ENCODE data around the gene CANX.
A peak's percentile ranks its signal among the peaks of the same experiment; 100 is the strongest.

CANX gene

DNA sequence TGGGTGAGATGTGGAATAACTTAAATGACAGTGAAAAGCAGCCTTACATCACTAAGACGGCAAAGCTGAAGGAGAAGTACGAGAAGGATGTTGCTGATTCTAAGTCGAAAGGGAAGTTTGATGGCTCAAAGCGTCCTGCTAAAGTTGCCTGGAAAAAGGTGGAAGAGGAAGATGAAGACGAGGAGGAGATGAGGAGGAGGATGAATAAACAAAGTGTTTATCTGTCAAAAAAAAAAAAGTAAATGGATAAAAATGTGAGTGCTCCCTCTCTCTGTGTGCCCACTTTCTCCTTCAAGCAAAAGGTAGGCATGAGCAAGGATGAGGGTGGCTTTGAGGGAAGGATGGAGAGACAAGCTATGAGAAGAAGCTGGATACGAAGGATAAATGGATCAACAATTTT, 4.2 kb upstream of the CANX start:
- TF ChIP-seq ZNF274 (IDR thresholded peaks at IDR 0.05; ENCODE audit: low read depth, low read length): no peak
- no peak overlapping the region for H3K4me3 ChIP-seq (ENCODE audit: low read length)

DNA sequence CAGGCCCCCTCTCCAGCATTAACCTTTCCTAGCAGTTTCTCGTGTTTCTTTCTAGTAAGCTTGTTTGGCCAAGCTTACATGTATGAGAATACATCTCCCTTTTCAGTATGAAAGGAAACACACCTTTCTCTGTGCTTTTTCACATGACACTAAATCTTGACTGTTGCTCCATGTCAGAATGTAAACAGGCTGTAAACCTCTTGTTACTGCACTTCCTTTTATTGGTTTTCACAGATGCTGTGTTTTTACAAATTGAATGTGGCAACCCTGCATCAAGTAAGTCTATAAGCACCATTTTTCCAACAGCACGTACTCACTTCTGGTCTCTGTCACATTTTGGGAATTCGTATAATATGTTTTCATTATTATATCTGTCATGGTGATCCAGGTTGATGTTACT, 2.2 kb upstream of the CANX start:
- no peak overlapping the region for H3K4me3 ChIP-seq (ENCODE audit: low read length)
- no peak for TF ChIP-seq ZNF274 (IDR thresholded peaks at IDR 0.05; ENCODE audit: low read depth, low read length)

DNA sequence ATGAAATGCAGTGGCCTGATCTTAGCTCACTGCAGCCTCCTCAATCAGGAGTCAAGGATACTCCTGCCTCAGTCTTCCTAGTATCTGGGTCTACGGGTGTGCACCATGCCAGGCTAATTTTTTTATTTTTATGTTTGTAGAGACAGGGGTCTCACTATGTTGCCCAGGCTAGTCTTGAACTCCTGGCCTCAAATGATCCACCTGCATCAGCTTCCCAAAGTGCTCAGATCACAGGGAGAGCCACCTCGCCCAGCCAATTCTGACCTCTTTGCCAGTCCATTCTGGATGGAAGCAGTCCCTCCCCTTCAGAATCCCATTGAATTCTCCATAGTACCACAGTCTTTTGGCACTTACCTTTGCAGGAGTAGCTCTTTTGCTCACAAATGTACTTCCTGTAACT, 1.7 kb upstream of the CANX start:
- no peak overlapping the region; the same call in 1 of the 2 replicates for H3K4me3 ChIP-seq (ENCODE audit: low read length)
- no peak for TF ChIP-seq ZNF274 (IDR thresholded peaks at IDR 0.05; ENCODE audit: low read depth, low read length)

DNA sequence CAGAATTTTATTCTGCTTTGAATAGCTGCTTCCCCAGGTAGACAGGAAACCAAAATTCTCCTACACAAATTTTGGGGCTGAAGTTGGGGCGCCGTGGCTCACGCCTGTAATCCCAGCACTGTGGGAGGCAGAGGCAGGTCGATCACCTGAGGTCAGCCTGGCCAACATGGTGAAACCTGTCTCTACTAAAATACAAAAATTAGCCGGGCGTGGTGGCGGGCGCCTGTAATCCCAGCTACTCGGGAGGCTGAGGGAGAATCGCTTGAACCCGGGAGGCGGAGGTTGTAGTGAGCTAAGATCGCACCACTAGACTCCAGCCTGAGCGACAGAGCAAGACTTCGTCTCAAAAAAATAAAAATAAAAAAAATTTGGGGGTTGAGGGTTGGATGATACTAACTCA, 1.2 kb upstream of the CANX start:
- peak overlapping the region; percentile 70 for H3K4me3 ChIP-seq (ENCODE audit: low read length)

DNA sequence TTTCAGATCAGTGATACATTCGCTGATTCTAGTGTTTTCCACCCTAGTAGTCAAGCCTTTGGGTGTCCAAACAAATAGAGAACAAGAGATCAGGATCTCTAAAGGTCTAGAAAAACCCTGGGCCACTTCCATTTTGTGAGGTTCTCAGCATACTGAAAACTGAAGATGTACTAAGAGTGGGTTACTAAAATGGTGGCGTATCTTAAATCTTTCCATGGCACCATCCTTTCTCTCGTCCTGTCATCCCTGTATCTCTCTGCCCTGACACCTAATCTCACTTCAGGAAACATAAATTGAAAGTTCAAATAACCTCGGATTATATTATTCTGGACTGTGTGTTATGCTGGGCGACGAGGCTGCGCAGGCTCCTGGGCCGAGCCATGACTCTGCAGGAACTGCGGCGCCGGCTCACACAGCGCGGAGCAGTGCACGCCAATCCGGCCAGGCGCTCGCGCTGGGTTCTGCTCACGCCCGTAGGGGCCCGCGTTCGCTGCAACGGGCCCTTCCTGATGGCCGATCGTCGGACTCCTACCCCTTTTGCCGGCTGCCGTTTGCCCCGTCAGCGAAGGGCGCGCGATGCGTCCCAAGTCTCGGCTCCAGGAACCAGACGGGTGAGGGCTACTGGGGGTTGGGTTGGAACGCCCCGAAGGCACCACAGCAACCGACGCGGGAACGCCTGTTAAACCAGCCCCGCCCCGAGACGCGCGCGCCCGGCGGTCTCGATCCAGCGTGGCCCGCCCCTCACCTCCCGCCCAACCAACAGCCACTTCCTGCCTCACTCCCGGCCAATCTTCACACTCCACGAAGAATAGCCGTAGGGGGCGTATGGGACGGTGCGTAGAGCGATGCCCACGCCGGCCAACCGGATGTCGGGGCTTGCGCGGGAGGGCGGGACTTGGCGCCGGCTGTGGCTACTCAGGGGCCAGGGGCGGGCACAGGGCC, 503 bp upstream of the CANX start:
- no peak for TF ChIP-seq ZNF274 (IDR thresholded peaks at IDR 0.05; ENCODE audit: low read depth, low read length)
- H3K4me3 ChIP-seq (ENCODE audit: low read length): peak overlapping the region; percentile 100

DNA sequence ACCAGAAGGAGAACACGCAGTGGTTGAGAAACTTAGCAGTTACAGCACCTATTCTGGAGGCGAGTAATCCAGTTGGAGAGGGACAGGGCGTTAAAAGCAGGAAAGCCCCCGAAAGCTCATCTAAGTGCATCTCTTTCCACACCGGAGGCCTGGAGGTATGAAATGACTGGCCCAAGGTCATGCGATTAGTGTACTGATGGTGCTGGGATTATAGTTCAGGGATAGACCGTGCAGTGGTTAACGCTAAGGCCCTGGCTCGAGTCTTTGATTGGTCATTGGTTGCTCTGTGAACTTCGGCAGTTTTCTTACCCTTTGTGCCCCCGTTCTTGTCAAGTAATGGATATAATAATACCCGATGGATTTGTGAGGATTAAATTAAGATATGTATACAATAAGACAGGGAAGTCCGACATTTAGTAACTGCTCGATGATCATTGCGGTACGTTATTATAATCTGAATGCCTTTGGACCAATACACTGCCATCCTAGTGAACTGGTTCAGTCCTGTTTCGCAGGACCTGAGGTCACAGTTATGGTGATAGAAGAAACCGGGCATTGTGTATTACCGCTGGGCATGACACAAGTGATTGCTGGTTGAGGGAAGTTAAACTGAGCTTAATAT, 960 bp downstream of the CANX start:
- H3K4me3 ChIP-seq (ENCODE audit: low read length): peak overlapping the region; percentile 100
- TF ChIP-seq ZNF274 (IDR thresholded peaks at IDR 0.05; ENCODE audit: low read depth, low read length): no peak

DNA sequence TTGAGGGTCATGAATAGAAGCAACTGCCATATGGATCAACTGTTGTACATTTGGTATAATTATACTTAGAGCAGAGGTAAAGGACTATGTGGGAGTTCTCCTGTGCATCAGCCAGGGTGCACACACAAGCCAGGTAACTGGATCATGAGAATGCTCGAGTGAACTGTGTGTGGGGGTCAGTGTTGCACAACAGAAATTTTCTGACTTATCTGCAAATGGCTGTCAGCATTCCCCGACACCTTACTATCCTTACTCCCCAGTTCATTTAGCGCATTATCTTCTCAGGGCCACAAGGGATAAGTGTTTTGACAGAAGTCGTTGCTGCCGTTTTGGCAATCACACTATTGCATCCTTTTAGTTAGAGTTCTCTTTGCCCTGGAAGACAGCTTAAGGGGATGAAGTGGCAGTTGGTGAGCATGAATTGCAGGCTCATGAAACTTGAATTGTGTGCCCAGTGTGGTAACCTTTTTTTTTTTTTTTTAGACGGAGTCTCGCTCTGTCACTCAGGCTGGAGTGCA, 1.7 kb downstream of the CANX start:
- peak overlapping the region; percentile 100 for H3K4me3 ChIP-seq (ENCODE audit: low read length)

DNA sequence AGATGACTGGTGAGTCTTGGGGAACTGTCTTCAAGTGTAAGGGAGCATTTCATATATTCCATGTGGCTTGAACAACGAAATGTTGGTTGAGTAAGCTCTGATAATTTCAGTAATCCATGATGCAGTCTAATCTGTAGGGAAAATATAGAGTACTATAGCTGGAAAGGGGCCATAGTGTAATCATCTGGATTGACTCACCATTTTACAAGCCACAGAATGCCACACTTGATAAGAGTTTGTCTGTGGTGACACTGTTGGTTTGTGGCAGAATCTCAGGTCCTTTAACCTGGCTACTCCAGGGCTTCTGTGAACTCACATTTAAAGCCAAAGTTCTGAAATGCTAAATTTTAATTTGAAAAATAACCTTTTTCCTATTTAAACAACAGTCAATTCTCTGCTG, 17.5 kb downstream of the CANX start:
- no peak for TF ChIP-seq ZNF274 (IDR thresholded peaks at IDR 0.05; ENCODE audit: low read depth, low read length)
- H3K4me3 ChIP-seq (ENCODE audit: low read length): no peak overlapping the region

More for the DNA sequence above, 1.7 kb downstream of the CANX start:
- no peak for TF ChIP-seq ZNF274 (IDR thresholded peaks at IDR 0.05; ENCODE audit: low read depth, low read length)

DNA sequence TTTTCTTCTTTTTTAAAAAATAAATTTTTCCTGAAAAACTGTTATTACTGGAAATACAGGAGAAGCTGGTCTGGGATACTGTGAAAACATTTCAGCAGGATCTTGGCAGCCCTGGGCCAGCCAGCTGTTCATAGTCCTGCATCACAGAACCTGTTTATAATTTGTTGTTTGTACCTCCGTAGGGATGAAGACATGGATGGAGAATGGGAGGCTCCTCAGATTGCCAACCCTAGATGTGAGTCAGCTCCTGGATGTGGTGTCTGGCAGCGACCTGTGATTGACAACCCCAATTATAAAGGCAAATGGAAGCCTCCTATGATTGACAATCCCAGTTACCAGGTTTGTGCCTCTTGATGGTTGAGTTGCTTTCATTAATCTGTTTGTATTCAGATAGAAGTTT, 21.5 kb downstream of the CANX start:
- H3K4me3 ChIP-seq (ENCODE audit: low read length): no peak overlapping the region
- no peak for TF ChIP-seq ZNF274 (IDR thresholded peaks at IDR 0.05; ENCODE audit: low read depth, low read length)

DNA sequence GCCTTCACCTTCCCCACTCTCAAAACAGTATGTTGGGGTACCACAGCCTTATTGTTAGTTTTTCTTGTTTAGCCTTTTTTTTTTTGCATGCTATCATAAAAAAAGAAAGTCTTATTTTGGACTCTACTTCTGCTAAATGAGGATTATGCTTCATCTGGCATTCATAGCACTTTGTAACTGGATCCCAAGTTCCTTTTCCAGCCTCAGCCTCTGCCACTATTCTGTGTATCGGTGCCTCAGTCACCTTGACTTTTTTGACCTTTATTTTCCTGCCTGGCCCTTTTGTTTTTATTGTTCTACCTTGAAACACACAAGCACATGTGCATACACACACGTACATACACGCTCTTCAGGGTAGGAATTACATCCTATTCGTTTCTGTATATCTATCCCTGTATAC, 25.4 kb downstream of the CANX start:
- no peak overlapping the region for H3K4me3 ChIP-seq (ENCODE audit: low read length)
- TF ChIP-seq ZNF274 (IDR thresholded peaks at IDR 0.05; ENCODE audit: low read depth, low read length): no peak

DNA sequence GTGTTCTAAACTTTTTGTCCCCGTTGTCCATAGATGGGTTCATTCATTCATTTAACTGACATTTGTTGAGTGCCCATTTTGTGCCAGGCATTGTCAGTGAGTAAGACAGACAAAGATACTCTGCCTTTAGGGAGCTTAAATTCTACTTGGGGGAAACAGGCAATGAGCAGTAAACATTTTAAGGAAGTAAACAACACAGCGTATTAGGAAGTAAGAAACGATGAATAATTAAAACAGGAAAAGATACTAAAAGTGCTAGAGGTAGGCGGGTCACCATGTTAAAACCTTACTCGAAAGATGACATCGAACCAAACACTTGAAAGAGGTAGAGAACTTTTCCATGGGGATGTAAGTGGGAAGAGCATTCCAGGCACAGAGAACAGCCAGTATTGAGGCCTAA, 28.3 kb downstream of the CANX start:
- no peak for TF ChIP-seq ZNF274 (IDR thresholded peaks at IDR 0.05; ENCODE audit: low read depth, low read length)
- H3K4me3 ChIP-seq (ENCODE audit: low read length): no peak overlapping the region

DNA sequence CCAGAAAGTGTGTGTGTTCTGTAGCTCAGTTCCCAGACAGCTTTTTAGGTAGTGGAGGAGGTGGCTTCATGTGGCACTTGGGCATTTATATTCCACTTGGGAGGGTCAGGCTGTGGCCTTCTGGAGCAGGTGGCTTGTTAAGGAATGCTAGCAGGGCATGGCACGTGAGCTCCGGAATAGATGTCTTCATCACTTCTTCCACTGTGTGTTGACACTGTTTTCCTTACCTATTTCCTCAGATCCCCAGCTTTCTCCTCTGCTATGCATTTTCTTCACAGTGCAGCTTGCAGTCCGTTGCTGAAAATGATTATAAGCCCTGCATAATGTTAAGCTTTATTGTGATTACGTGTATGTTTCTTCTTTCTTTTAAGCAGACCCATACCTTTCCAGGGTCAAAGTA, 30.5 kb downstream of the CANX start:
- TF ChIP-seq ZNF274 (IDR thresholded peaks at IDR 0.05; ENCODE audit: low read depth, low read length): no peak

DNA sequence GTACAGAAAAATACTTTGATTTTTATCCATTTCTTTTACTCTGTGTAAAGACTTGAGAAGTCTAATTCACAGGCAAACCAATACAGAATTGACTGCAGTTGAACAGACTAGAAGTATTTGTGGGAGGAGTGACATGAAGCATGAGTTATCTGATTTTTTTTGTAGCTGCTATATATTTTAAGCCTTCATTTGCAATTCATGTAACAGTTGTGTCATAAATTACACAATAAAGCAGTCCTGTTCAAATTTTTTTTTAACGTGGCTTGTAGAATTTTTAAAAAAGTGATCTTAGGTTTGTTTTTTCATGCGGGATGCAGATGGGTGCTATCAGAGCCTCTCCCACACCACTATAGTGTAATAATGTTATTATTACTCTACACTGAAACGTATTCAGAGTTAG, 31.0 kb downstream of the CANX start:
- H3K4me3 ChIP-seq (ENCODE audit: low read length): no peak overlapping the region

More for the DNA sequence above, 30.5 kb downstream of the CANX start:
- H3K4me3 ChIP-seq (ENCODE audit: low read length): no peak overlapping the region

DNA sequence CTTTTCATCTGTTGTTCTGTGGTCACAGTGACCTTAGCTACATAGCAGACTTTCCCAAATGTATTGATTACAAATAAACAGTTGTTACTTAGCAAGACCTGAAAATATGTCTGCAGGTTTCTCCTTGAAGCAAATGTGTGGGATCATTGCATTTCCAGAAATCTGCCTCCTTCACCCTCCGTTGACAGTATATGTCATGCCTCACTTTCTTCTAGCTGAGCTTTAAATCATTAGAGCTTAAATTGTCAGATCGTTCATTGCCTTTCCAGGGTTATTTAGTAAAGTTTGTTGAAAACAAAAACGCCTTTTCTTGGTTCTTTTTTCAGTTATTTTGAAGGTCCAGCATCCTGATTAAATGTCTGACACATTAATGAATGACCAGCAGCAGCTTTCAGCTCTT, 31.6 kb downstream of the CANX start:
- no peak for TF ChIP-seq ZNF274 (IDR thresholded peaks at IDR 0.05; ENCODE audit: low read depth, low read length)
- no peak overlapping the region for H3K4me3 ChIP-seq (ENCODE audit: low read length)

More for the DNA sequence above, 31.0 kb downstream of the CANX start:
- TF ChIP-seq ZNF274 (IDR thresholded peaks at IDR 0.05; ENCODE audit: low read depth, low read length): no peak

DNA sequence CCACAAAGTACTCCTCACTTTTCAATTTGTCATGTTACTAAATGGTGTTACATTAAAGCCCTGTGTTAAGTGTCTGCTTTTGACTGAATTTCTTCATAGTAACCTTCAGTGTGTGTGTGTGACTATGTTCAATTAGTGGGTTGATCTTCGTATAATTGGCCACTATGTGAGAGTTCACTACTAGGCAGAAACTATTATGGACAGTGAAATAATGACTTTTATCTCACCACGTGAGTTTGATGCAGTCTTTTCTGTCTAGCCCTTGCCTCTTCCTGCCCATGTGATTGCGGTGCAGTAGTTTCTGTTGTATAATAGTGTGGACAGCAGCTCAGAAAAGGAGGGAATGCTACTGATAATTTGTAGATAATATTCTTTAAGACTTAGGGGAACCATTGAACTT, 32.1 kb downstream of the CANX start:
- TF ChIP-seq ZNF274 (IDR thresholded peaks at IDR 0.05; ENCODE audit: low read depth, low read length): no peak

More for the DNA sequence above, 32.1 kb downstream of the CANX start:
- no peak overlapping the region for H3K4me3 ChIP-seq (ENCODE audit: low read length)

Measured in GM08714 (cell line).